DND-41 (cell line): ENCODE results near the gene NEDD4.

Source experiments
- ATAC-seq: fragments of 200-7000 bp; cut with Tn5 transposase; 3 replicates; pipeline ENCODE4 v1.9.1; 2021; ENCODE audit warnings: low read depth; ENCODE audit not compliant: insufficient read depth
- DNase-seq: peaks from one replicate; pipeline ENCODE4 v3.0.0-alpha.2; 2020
- H2AFZ ChIP-seq: 2 replicates; pipeline ENCODE4 v1.6.0; 2012; ENCODE audit warnings: low read depth, low read length
- H3K27ac ChIP-seq: 2 replicates; pipeline ENCODE4 v1.5.1; 2012; ENCODE audit warnings: low read length, inconsistent platforms
- H3K27me3 ChIP-seq: fragments of 200-600 bp; sonication (generic); 2 replicates; pipeline ENCODE4 v1.6.0; 2012; ENCODE audit warnings: low read length, mild to moderate bottlenecking, inconsistent platforms; ENCODE audit not compliant: insufficient read depth, poor library complexity
- H3K36me3 ChIP-seq: 2 replicates; pipeline ENCODE4 v1.5.1; 2012; ENCODE audit warnings: low read length, inconsistent platforms; ENCODE audit not compliant: insufficient read depth
- H3K4me1 ChIP-seq: 2 replicates; pipeline ENCODE4 v1.5.1; 2012; ENCODE audit warnings: mild to moderate bottlenecking, low read length; ENCODE audit not compliant: insufficient read depth
- H3K4me2 ChIP-seq: 2 replicates; pipeline ENCODE4 v1.6.0; 2012; ENCODE audit warnings: mild to moderate bottlenecking, moderate library complexity, low read length, inconsistent platforms; ENCODE audit not compliant: insufficient read depth
- H3K4me3 ChIP-seq, 2 experiments: fragments of 200-600 bp in 1 of 2; shearing (Covaris generic) in 1 of 2; 2 replicates each; pipeline ENCODE4 v1.5.1; 2012 to 2016; ENCODE audit warnings: inconsistent platforms in 2 of 2, low read length in 2 of 2, mild to moderate bottlenecking in 2 of 2, low read depth in 1 of 2, moderate library complexity in 1 of 2
- H3K79me2 ChIP-seq: 2 replicates; pipeline ENCODE4 v1.6.0; 2012; ENCODE audit warnings: low read length, inconsistent platforms; ENCODE audit not compliant: insufficient read depth
- H3K9ac ChIP-seq: 2 replicates; pipeline ENCODE4 v1.6.0; 2012; ENCODE audit warnings: low read depth, mild to moderate bottlenecking, inconsistent platforms, low read length, moderate library complexity
- H3K9me3 ChIP-seq: 2 replicates; pipeline ENCODE4 v1.5.1; 2012; ENCODE audit warnings: low read length, moderate library complexity, mild to moderate bottlenecking, inconsistent platforms; ENCODE audit not compliant: insufficient read depth, severe bottlenecking
- H4K20me1 ChIP-seq: 2 replicates; pipeline ENCODE4 v1.6.0; 2012; ENCODE audit warnings: low read length; ENCODE audit not compliant: insufficient read depth
- EZH2 ChIP-seq: IDR thresholded peaks from 3 replicates; pipeline ENCODE4 v1.6.1; 2012; ENCODE audit warnings: borderline replicate concordance, low read depth, mild to moderate bottlenecking, moderate library complexity, low read length, inconsistent platforms; ENCODE audit not compliant: severe bottlenecking
- TF ChIP-seq, protein P1 (sequence below): IDR thresholded peaks from 2 replicates; pipeline ENCODE4 v1.5.1; 2012; ENCODE audit warnings: borderline replicate concordance, low read length, moderate library complexity, mild to moderate bottlenecking; ENCODE audit not compliant: poor library complexity, severe bottlenecking; ENCODE audit errors: extremely low read depth

Gene NEDD4

DNA sequence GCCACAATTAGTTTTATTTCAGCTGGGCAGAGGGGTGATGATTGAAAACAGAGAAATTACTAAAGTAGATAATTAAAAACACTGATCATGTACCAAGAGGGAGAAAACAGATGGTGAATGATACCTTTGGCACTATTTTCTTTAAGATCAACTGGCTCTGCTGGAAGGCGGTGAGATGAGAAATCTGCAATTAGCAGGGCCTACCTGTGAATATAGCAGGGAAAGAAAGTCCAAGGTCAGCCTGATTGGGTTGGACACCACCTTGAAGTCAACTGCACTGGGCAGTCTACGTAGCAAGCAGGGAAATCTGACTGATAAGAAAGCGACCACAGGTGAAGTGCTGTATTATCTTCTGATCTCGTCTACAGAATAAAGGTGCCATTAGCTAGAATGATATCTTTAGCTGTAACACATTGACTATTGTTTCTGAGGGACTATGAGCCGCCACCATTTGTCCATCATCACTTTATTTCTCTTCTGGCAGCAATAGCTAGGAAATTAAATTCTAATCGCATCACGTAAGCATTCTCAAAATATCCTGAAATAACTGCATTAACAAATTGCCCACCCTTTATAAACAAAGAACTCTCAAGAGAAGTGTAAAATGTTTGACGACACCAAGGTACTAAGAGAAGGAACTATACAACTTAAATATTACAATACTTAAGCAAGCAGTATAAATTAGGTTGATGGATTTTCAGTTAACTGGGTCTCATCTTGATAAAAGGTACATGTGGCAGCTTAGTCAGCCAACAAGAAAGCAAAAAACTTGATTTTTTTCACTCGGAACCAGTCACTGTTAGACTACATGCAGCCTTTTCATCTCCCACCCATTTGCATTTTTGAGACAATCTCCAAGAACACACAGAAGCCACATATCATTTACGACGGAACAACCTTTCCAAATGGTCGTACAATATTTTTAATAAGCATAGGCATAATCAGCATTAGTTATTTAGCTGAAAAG lies 1.3 kb downstream of the NEDD4 start:
- Histone ChIP-seq H3K27me3 (peaks cover 7% of the 10 kb centered on the region), H2AFZ (peak overlapping the region; percentile 77; the same call in 1 of the 2 replicates), H3K9me3 (no peaks in the 10 kb centered on the region), H3K27ac (no peak overlapping the region; the same call in 1 of the 2 replicates), H3K4me1 (peaks cover 32% of the 10 kb centered on the region), H3K36me3 (no peaks in the 10 kb centered on the region), H3K4me2 (peak overlapping the region; percentile 70), H3K79me2 (peaks cover 8% of the 10 kb centered on the region), H3K4me3 (peak overlapping the region; percentile 47 to 82; a peak in 3 of 4 replicates), H3K9ac (peak overlapping the region; percentile 84), H4K20me1 (no peaks in the 10 kb centered on the region)
- TF ChIP-seq, protein P1, sequence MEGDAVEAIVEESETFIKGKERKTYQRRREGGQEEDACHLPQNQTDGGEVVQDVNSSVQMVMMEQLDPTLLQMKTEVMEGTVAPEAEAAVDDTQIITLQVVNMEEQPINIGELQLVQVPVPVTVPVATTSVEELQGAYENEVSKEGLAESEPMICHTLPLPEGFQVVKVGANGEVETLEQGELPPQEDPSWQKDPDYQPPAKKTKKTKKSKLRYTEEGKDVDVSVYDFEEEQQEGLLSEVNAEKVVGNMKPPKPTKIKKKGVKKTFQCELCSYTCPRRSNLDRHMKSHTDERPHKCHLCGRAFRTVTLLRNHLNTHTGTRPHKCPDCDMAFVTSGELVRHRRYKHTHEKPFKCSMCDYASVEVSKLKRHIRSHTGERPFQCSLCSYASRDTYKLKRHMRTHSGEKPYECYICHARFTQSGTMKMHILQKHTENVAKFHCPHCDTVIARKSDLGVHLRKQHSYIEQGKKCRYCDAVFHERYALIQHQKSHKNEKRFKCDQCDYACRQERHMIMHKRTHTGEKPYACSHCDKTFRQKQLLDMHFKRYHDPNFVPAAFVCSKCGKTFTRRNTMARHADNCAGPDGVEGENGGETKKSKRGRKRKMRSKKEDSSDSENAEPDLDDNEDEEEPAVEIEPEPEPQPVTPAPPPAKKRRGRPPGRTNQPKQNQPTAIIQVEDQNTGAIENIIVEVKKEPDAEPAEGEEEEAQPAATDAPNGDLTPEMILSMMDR, result no peak
- TF ChIP-seq EZH2, result no peak
- ATAC-seq, result no peak
- DNase-seq, result no peak

DNA sequence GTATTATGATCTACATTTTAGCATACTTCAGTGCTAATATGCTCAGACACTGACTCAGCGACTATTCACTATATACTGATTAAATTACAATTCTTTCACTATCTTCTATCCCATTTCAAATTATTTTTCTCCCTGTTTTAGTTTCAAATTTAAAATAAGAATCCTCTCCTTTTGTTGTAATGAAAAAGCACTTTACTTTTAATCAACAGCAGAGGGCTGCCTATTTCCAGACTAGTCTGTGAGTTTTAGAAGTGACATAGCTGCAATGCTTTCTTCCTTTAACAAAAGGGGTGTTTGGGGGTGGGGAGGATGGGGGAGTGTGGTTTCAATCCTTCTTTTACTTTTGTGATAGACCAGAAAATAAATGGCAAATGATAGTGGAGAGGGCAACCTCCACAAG lies 2.4 kb downstream of the NEDD4 start:
- Histone ChIP-seq H3K4me2 (no peak overlapping the region), H4K20me1 (no peaks in the 10 kb centered on the region), H3K36me3 (no peaks in the 10 kb centered on the region), H3K9ac (no peak overlapping the region), H3K27me3 (peaks cover 7% of the 10 kb centered on the region), H3K9me3 (no peaks in the 10 kb centered on the region), H3K27ac (no peak overlapping the region; the same call in 1 of the 2 replicates), H3K79me2 (peaks cover 8% of the 10 kb centered on the region), H2AFZ (no peak overlapping the region), H3K4me3 (no peak overlapping the region), H3K4me1 (peaks cover 32% of the 10 kb centered on the region)
- TF ChIP-seq, protein P1, result no peak
- TF ChIP-seq EZH2, result no peak
- no peak for ATAC-seq
- DNase-seq, result no peak

DNA sequence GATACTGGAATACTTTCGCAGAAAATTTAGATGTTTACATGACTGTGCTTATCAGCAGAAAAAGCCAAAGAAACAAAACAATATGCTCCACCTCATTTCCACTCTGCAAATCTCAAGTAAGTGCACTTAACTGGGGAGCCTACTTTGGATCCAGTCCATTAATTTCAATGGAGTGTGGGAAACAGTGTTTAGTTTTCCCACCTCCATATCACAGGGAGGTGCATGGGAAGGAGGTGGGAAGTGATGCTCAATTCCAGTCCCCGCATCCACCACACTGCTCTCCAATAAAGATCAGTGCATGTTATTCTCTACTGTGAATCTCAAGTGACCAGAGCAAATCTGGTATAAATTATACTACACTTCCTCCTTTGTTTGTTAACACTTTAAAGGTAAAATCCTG lies 2.9 kb downstream of the NEDD4 start:
- no peaks in the 10 kb centered on the region for H3K36me3 ChIP-seq
- no peaks in the 10 kb centered on the region for H3K9me3 ChIP-seq
- ATAC-seq, result no peak
- peaks cover 32% of the 10 kb centered on the region for H3K4me1 ChIP-seq
- no peaks in the 10 kb centered on the region for H4K20me1 ChIP-seq
- H3K27me3 ChIP-seq, result peaks cover 3% of the 10 kb centered on the region
- no peak overlapping the region for H3K27ac ChIP-seq
- TF ChIP-seq EZH2, result no peak
- TF ChIP-seq, protein P1, result no peak
- peaks cover 8% of the 10 kb centered on the region for H3K79me2 ChIP-seq
- no peak for DNase-seq
- no peak overlapping the region for H3K9ac ChIP-seq
- no peak overlapping the region for H3K4me2 ChIP-seq
- H3K4me3 ChIP-seq, result no peak overlapping the region
- H2AFZ ChIP-seq, result no peak overlapping the region
